C4-2B (cell line): ENCODE results near the gene SLC35A3.

Source experiments
- CTCF ChIP-seq: fragments of 450-650 bp; conservative IDR thresholded peaks from 2 replicates; pipeline ENCODE4 v1.5.1; 2017; ENCODE audit warnings: mild to moderate bottlenecking
- ZFX ChIP-seq: fragments of 450-650 bp; IDR thresholded peaks from 2 replicates; pipeline ENCODE4 v1.6.1; 2017

- TF ChIP-seq CTCF: no peak
- no peak for TF ChIP-seq ZFX
Observed at GRCh38 chr1:99934801-99935200, 35.0 kb upstream of the SLC35A3 start.
